Skeletal muscle satellite cell (primary cell): ENCODE results near the gene ADGRL3.

ENCODE experiments used
- H3K27me3 ChIP-seq: 2 replicates; pipeline ENCODE4 v1.7.0; 2013; ENCODE audit warnings: low read length; ENCODE audit not compliant: control insufficient read depth, insufficient read depth
- H3K36me3 ChIP-seq: 2 replicates; pipeline ENCODE4 v1.7.0; 2013; ENCODE audit warnings: mild to moderate bottlenecking, control low read depth, low read length; ENCODE audit not compliant: insufficient read depth
- H3K4me1 ChIP-seq: 2 replicates; pipeline ENCODE4 v1.7.0; 2013; ENCODE audit warnings: low read length; ENCODE audit not compliant: control insufficient read depth, insufficient read depth
- H3K4me2 ChIP-seq: 2 replicates; pipeline ENCODE4 v1.7.0; 2013; ENCODE audit warnings: mild to moderate bottlenecking, low read length
- H3K4me3 ChIP-seq: 2 replicates; pipeline ENCODE4 v1.7.0; 2013; ENCODE audit warnings: low read length
- H3K9ac ChIP-seq: 2 replicates; pipeline ENCODE4 v1.7.0; 2013; ENCODE audit warnings: mild to moderate bottlenecking, low read depth, low read length, moderate library complexity
- H3K9me3 ChIP-seq: replicated peaks from 2 replicates; pipeline ENCODE4 v1.7.0; 2013; ENCODE audit warnings: mild to moderate bottlenecking, control low read depth, low read length

Gene ADGRL3

DNA sequence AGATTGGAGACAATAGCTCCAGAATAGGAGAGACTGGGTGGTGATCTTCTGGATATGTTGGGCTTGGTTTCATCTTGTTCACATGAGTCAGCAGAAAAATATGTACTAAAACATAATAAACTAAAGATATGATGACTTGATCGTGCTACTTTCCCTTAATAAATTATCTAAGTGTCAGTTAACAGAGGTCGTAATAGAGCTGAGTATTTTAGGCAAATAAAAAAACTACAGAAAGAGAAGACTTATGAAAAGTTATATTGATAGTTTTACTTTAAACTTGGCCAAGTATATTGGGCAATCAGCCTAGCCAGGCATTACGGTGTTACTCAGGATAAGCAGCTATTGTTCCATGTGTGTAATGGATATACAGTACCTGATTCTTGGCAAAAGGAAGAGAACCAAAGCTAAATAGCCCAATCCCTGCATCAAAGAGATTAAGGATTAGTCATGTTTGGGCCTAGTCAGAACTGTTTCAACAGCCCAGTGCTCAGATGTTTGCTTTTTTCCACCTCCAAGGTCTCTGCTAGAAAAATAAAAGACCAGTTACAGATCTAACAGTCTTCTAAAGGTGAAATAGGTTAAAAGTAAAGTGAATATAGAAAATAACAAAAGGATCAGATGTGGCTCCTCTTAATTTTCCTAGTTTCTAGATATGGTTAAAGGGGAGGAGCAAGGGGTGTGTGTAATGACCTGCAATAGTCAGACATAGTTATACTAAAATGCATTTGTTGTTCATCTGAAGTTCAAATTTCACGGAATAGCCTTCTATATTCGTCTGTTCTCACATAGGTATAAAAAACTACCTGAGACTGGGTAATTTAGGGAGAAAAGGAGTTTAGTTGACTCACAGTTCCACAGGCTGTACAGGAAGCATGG lies 262.6 kb downstream of the ADGRL3 start:
- no peaks in the 10 kb centered on the region for H3K9me3 ChIP-seq
- H3K4me1 ChIP-seq, result peaks cover 15% of the 10 kb centered on the region
- H3K36me3 ChIP-seq, result no peaks in the 10 kb centered on the region
- no peaks in the 10 kb centered on the region for H3K27me3 ChIP-seq
- peak overlapping the region; percentile 22 for H3K4me3 ChIP-seq
- H3K4me2 ChIP-seq, result peak overlapping the region; percentile 53
- peak overlapping the region; percentile 17 for H3K9ac ChIP-seq

DNA sequence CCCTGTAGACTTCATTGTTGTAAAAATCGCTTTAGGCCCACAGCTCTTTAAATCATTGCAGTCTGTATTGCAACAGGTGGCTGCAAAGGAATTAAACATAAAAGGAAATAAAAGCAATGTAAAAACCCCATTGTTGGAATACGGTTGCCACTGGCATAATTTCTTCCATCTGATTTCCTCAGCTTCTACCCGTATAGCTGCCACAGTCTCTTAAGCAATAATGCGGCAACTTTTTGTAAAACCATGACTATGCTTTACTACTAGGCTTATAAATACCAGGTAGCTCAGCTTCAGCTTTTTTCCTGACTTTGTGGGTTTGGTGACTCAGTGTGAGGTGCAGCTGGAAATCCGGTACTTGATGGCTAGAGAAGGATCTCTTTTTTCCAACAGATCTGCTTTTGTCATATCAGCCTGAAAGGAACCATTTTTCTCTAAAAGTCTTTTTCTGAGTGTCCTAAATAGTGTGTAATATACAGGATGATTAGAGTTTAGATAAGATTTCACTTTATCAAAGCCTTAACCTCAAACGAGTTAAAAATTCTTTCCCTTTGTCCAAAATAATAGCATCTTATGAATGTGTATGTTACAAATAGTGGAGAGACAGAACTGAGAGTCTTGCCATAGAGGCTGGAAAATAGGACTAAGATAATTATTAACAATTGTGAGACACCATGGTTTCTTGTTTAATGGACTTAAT lies 268.0 kb downstream of the ADGRL3 start:
- H3K9me3 ChIP-seq, result no peaks in the 10 kb centered on the region
- no peak overlapping the region for H3K9ac ChIP-seq
- no peak overlapping the region for H3K4me2 ChIP-seq
- H3K4me1 ChIP-seq, result peaks cover 5% of the 10 kb centered on the region
- no peaks in the 10 kb centered on the region for H3K27me3 ChIP-seq
- H3K4me3 ChIP-seq, result no peak overlapping the region
- no peaks in the 10 kb centered on the region for H3K36me3 ChIP-seq

DNA sequence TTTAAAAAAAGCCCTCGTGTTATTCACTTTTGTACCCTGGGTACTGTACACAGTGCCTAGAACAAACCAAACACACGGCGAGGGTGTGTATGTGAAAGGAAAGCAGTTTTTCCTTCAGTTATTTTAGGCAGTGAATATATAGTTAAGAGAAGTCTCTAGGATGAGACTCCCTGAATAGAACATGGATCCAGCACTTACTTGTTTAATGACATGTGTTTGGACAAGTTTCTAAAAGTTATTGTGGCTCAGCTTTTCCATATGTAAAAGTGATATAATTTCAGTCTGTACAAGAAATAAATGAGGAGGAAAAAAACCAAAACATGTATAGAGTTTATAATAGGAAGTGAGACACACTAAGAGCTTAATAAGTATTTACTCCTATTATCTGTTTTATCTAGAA lies 273.2 kb downstream of the ADGRL3 start:
- Histone ChIP-seq H3K4me2 (no peak overlapping the region), H3K4me3 (no peak overlapping the region), H3K9me3 (no peaks in the 10 kb centered on the region)

GRCh38 chr4:61478340-61478739 lies 278.2 kb downstream of the ADGRL3 start:
- Histone ChIP-seq H3K4me1 (no peaks in the 10 kb centered on the region), H3K4me3 (no peak overlapping the region), H3K9me3 (no peaks in the 10 kb centered on the region), H3K9ac (no peak overlapping the region), H3K27me3 (no peaks in the 10 kb centered on the region), H3K36me3 (no peaks in the 10 kb centered on the region), H3K4me2 (no peak overlapping the region)

More for the DNA sequence above, 273.2 kb downstream of the ADGRL3 start:
- Histone ChIP-seq H3K9ac (no peak overlapping the region), H3K27me3 (no peaks in the 10 kb centered on the region), H3K36me3 (no peaks in the 10 kb centered on the region), H3K4me1 (no peaks in the 10 kb centered on the region)

DNA sequence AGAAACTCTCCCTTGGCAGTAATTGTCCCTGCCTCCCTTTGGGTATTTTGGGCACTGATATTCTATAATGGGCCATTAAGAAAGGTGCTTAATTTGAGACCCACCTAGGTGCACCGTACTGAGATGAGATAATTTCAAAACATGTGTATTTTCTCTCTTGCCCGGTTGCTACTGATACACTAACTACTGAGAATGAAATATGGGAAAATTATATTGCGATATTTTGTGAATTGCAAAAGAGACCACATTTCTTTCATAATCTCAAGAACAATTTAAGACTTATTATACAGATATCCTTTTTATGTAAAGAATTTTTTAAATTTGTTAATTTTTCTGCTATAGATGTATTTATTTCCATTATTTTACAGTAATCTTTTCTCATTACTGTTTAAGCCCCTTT lies 284.9 kb downstream of the ADGRL3 start:
- H3K4me2 ChIP-seq, result no peak overlapping the region
- no peaks in the 10 kb centered on the region for H3K27me3 ChIP-seq
- no peaks in the 10 kb centered on the region for H3K4me1 ChIP-seq
- H3K36me3 ChIP-seq, result no peaks in the 10 kb centered on the region
- no peak overlapping the region for H3K9ac ChIP-seq
- H3K4me3 ChIP-seq, result no peak overlapping the region
- no peaks in the 10 kb centered on the region for H3K9me3 ChIP-seq

GRCh38 chr4:61489927-61490326 lies 289.8 kb downstream of the ADGRL3 start:
- Histone ChIP-seq H3K4me1 (no peaks in the 10 kb centered on the region), H3K9me3 (no peaks in the 10 kb centered on the region)

DNA sequence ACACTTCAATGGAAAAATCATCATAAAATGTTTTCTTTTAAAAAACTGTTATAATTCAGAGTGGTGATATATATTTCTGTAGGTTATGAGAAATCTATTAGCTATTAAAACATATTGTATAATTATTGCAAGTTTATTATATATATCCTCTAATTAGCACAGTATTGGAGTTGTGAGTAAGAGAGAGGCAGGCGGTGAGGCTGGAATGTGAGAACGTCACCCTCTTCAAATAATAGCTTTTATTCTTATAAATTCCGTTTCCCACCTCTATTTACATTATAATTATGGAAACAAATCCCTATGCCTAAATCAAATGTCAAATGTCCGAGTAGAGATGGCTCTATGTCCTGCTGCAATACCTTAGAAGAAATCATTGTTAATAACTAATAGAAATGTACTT lies 292.9 kb downstream of the ADGRL3 start:
- Histone ChIP-seq H3K36me3 (no peaks in the 10 kb centered on the region), H3K9me3 (no peaks in the 10 kb centered on the region), H3K4me1 (no peaks in the 10 kb centered on the region), H3K4me2 (no peak overlapping the region), H3K4me3 (no peak overlapping the region), H3K9ac (no peak overlapping the region), H3K27me3 (no peaks in the 10 kb centered on the region)

More at GRCh38 chr4:61489927-61490326, 289.8 kb downstream of the ADGRL3 start:
- no peak overlapping the region for H3K4me3 ChIP-seq
- H3K27me3 ChIP-seq, result no peaks in the 10 kb centered on the region
- H3K36me3 ChIP-seq, result no peaks in the 10 kb centered on the region
- H3K4me2 ChIP-seq, result no peak overlapping the region
- no peak overlapping the region for H3K9ac ChIP-seq

- no peak overlapping the region for H3K4me2 ChIP-seq
- H3K36me3 ChIP-seq, result no peaks in the 10 kb centered on the region
- no peaks in the 10 kb centered on the region for H3K9me3 ChIP-seq
- no peak overlapping the region for H3K9ac ChIP-seq
- no peak overlapping the region for H3K4me3 ChIP-seq
- H3K4me1 ChIP-seq, result no peaks in the 10 kb centered on the region
- no peaks in the 10 kb centered on the region for H3K27me3 ChIP-seq
Measured at GRCh38 chr4:61493470-61493869, 293.3 kb downstream of the ADGRL3 start.

GRCh38 chr4:61500883-61501282 lies 300.8 kb downstream of the ADGRL3 start:
- no peak overlapping the region for H3K9ac ChIP-seq

DNA sequence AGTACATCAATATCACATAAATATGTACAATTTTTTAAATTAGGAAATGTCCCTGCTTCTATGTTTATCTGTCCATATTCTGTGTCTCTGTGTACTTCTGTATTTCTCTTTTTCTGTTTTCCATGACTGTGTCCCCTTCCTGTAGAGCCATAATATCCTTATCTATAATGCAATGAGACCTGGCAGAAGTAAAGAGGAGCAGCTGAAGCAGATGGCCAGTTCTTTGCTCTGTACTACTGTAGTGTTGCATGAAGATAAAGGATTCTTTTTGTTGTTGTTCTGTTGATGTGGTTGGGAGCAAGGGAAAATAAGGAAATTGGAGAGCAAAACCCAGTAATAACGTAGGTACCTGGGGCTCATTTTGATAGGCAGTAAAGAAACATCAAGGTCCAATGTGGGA lies 301.7 kb downstream of the ADGRL3 start:
- H3K36me3 ChIP-seq, result no peaks in the 10 kb centered on the region
- H3K27me3 ChIP-seq, result no peaks in the 10 kb centered on the region
- H3K4me3 ChIP-seq, result no peak overlapping the region
- no peaks in the 10 kb centered on the region for H3K9me3 ChIP-seq
- no peak overlapping the region for H3K9ac ChIP-seq
- no peaks in the 10 kb centered on the region for H3K4me1 ChIP-seq
- H3K4me2 ChIP-seq, result no peak overlapping the region

More at GRCh38 chr4:61500883-61501282, 300.8 kb downstream of the ADGRL3 start:
- Histone ChIP-seq H3K9me3 (no peaks in the 10 kb centered on the region), H3K4me3 (no peak overlapping the region), H3K4me2 (no peak overlapping the region), H3K36me3 (no peaks in the 10 kb centered on the region), H3K27me3 (no peaks in the 10 kb centered on the region), H3K4me1 (no peaks in the 10 kb centered on the region)

DNA sequence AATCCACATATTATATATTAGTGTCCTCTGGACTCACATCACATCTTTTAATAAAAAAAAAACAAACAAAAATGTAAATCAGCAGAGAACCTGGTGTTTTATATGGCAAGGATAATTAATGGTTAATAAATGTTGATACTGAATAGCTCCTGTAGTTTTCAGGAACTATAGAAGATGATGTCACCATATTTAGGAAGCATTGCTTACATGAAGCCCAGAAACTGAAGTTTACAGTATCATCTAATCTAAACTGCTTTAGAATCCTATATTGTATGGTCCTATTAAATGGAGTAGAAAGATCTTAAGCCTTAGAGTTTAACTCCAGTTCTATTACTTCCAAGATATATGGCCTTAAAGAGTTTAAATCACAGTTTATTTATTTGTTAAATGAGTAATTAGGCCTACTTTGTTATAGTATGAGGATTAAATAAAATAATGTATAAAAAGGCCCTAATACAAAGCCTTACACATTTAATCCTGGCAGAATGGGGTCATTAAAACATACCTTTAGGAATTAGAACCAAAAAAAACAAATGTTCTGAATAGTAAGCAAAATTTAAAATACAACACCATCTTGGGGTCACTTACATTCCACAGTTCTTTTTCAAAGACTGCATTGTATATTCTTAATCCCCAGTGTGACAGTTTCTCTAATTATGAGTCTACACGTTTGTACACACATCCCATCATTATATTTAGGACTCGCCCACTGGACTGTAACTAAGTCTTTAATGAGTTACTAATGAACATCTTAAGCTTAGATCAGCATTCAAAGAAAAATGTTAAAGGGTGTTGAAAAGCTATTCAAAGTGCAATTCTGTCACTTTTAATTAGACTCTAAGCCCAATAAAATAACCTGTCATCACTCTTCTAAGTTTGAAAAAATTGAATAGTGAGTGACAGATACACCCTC lies 305.9 kb downstream of the ADGRL3 start:
- Histone ChIP-seq H3K27me3 (no peaks in the 10 kb centered on the region), H3K9ac (no peak overlapping the region), H3K4me1 (no peaks in the 10 kb centered on the region), H3K4me2 (no peak overlapping the region), H3K36me3 (no peaks in the 10 kb centered on the region), H3K9me3 (no peaks in the 10 kb centered on the region), H3K4me3 (no peak overlapping the region)
